ENCODE measurements around the gene RNPS1.

Gene RNPS1

GRCh38 chr16:2233872-2234812 is 33.8 kb downstream of the RNPS1 start:
- no peak for DNase-seq

GRCh38 chr16:2233046-2233775 is 34.7 kb downstream of the RNPS1 start:
- no peak for DNase-seq

- DNase-seq: no peak
Observed at GRCh38 chr16:2232094-2232990, 35.6 kb downstream of the RNPS1 start.

- no peak for DNase-seq
Observed at GRCh38 chr16:2231016-2231931, 36.7 kb downstream of the RNPS1 start.

GRCh38 chr16:2230376-2230775 is 37.5 kb downstream of the RNPS1 start:
- DNase-seq: no peak

- DNase-seq: no peak
Observed at GRCh38 chr16:2229632-2230250, 38.2 kb downstream of the RNPS1 start.

- DNase-seq: no peak
Observed at GRCh38 chr16:2229091-2229490, 38.8 kb downstream of the RNPS1 start.

GRCh38 chr16:2228161-2228824 is 39.6 kb downstream of the RNPS1 start:
- no peak for DNase-seq

- no peak for DNase-seq
Observed at GRCh38 chr16:2226918-2227317, 41.0 kb downstream of the RNPS1 start.

GRCh38 chr16:2226245-2226793 is 41.6 kb downstream of the RNPS1 start:
- no peak for DNase-seq

- peak in 1 of 2 experiments; percentile 10 for DNase-seq
Observed at GRCh38 chr16:2223942-2224486, 43.9 kb downstream of the RNPS1 start.

- DNase-seq: peak; percentile 99
Observed at GRCh38 chr16:2223221-2223941, 44.5 kb downstream of the RNPS1 start, which contains the start of gene E4F1. Gene E4F1, plus strand, starts transcription at chr16:2223591. Its CDS starts 23 bp downstream, at chr16:2223614.

- DNase-seq: no peak
Observed at GRCh38 chr16:2216330-2216729, 51.6 kb downstream of the RNPS1 start.

- DNase-seq: no peak
Observed at GRCh38 chr16:2214719-2214968, 53.3 kb downstream of the RNPS1 start, which contains the start of gene PGP. Gene PGP, minus strand, starts transcription at chr16:2214840. Its CDS starts 63 bp downstream, at chr16:2214777.

- no peak for DNase-seq
Observed at GRCh38 chr16:2213817-2214718, 53.9 kb downstream of the RNPS1 start.

GRCh38 chr16:2212362-2213324 is 55.3 kb downstream of the RNPS1 start:
- DNase-seq: no peak

GRCh38 chr16:2211923-2212347 is 56.0 kb downstream of the RNPS1 start:
- no peak for DNase-seq
